H1 (cell line): Measurements from ENCODE around the gene TRAF3IP1. TPM values are rescaled to one million over a fixed set of nuclear protein-coding genes. Genes with fewer than 3 reads are reported as not detected.

Source experiments
- CTCF ChIA-PET: fragments of 300-600 bp; sonication (Branson Sonifier 250); formaldehyde crosslinking; loops from one replicate; lab custom pipeline; 2021; ENCODE audit not compliant: partially characterized antibody; lab: Charles Lee
- POLR2A ChIA-PET: fragments of 300-600 bp; sonication (Branson Sonifier 250); formaldehyde crosslinking; loops from one replicate; lab custom pipeline; 2021; ENCODE audit warnings: inconsistent platforms; ENCODE audit not compliant: partially characterized antibody; lab: Charles Lee
- DNase-seq, 2 experiments: peaks; one replicate each; pipeline versions ENCODE4 v3.0.0 to v3.0.0-alpha.2; 2010 to 2022; ENCODE audit warnings: low spot score in 2 of 2, low read depth in 1 of 2, mixed read lengths in 1 of 2
- FAIRE-seq: peaks from 2 replicates; lab custom pipeline; 2011; peaks lifted over from hg19 to GRCh38; lab: Jason Lieb, UNC
- H2AFZ ChIP-seq: 2 replicates; pipeline ENCODE4 v1.8.1; 2012; ENCODE audit warnings: low read length, inconsistent platforms
- H2AK5ac ChIP-seq: 2 replicates; pipeline ENCODE4 v1.6.1; 2013; ENCODE audit warnings: low read depth, low read length
- H2BK120ac ChIP-seq: replicated peaks from 2 replicates; pipeline ENCODE3; 2013; ENCODE audit warnings: low read depth, low read length, inconsistent platforms
- H2BK12ac ChIP-seq: 2 replicates; pipeline ENCODE4 v1.6.1; 2013; ENCODE audit warnings: low read depth, low read length
- H2BK15ac ChIP-seq: 2 replicates; pipeline ENCODE4 v1.6.1; 2013; ENCODE audit warnings: low read length
- H2BK20ac ChIP-seq: 2 replicates; pipeline ENCODE4 v1.6.1; 2013; ENCODE audit warnings: low read length
- H2BK5ac ChIP-seq: 2 replicates; pipeline ENCODE4 v1.6.1; 2013; ENCODE audit warnings: low read depth, low read length
- H3K14ac ChIP-seq: 2 replicates; pipeline ENCODE4 v1.6.1; 2013; ENCODE audit warnings: inconsistent platforms; ENCODE audit not compliant: insufficient read length
- H3K18ac ChIP-seq: 2 replicates; pipeline ENCODE4 v1.6.1; 2013; ENCODE audit warnings: low read length; ENCODE audit errors: extremely low read depth
- H3K23ac ChIP-seq: 2 replicates; pipeline ENCODE4 v1.6.1; 2013; ENCODE audit warnings: inconsistent platforms; ENCODE audit not compliant: insufficient read length
- H3K23me2 ChIP-seq: 2 replicates; pipeline ENCODE4 v1.6.1; 2013; ENCODE audit warnings: low read depth, low read length
- H3K27ac ChIP-seq: 2 replicates; pipeline ENCODE4 v1.6.1; 2011; ENCODE audit warnings: low read depth, low read length, inconsistent platforms
- H3K27me3 ChIP-seq, 4 experiments: replicated peaks in 1 of 4; 1 replicate in 1 of 4; 2 replicates in 3 of 4; pipeline versions ENCODE4 v1.6.1 to v1.8.1; 2011 to 2013; ENCODE audit warnings: low read length in 3 of 4, mild to moderate bottlenecking in 3 of 4, inconsistent platforms in 2 of 4, mixed read lengths in 2 of 4, moderate library complexity in 1 of 4; ENCODE audit not compliant: control insufficient read depth in 3 of 4, insufficient read depth in 3 of 4; ENCODE audit errors: extremely low read depth in 1 of 4
- H3K36me3 ChIP-seq, 4 experiments: 2 replicates each; pipeline versions ENCODE4 v1.6.1 to v1.8.1; 2011 to 2013; ENCODE audit warnings: mild to moderate bottlenecking in 4 of 4, low read length in 3 of 4, moderate library complexity in 2 of 4, control low read depth in 1 of 4, inconsistent platforms in 1 of 4; ENCODE audit not compliant: insufficient read depth in 4 of 4, control insufficient read depth in 2 of 4
- H3K4ac ChIP-seq: replicated peaks from 2 replicates; pipeline ENCODE3; 2013; ENCODE audit warnings: low read length, low read depth, mixed read lengths, inconsistent platforms; ENCODE audit not compliant: insufficient read length
- H3K4me1 ChIP-seq, 4 experiments: replicated peaks in 1 of 4; 1 replicate in 1 of 4; 2 replicates in 3 of 4; pipeline versions ENCODE4 v1.6.1 to v1.8.1; 2011 to 2013; ENCODE audit warnings: low read length in 3 of 4, inconsistent platforms in 2 of 4, mixed read lengths in 1 of 4; ENCODE audit not compliant: insufficient read depth in 4 of 4, control insufficient read depth in 3 of 4
- H3K4me2 ChIP-seq, 2 experiments: 2 replicates each; pipeline versions ENCODE4 v1.6.1 to v1.8.1; 2011 to 2013; ENCODE audit warnings: low read depth in 2 of 2, low read length in 2 of 2, control low read depth in 1 of 2, inconsistent platforms in 1 of 2, mild to moderate bottlenecking in 1 of 2; ENCODE audit not compliant: insufficient read depth in 1 of 2
- H3K4me3 ChIP-seq, 4 experiments: fragments of 200-600, 300-600 bp in 1 of 4; sonication (generic), shearing (Covaris generic), sonication (Bioruptor Twin) in 1 of 4; 2 replicates each; pipeline versions ENCODE4 v1.5.1 to v1.8.1; 2011 to 2016; ENCODE audit warnings: low read length in 4 of 4, low read depth in 3 of 4, control low read depth in 2 of 4, inconsistent platforms in 2 of 4, mild to moderate bottlenecking in 2 of 4, mixed read lengths in 1 of 4, moderate library complexity in 1 of 4; ENCODE audit not compliant: insufficient read depth in 2 of 4; ENCODE audit errors: extremely low read depth in 1 of 4
- H3K56ac ChIP-seq: replicated peaks from 2 replicates; pipeline ENCODE3; 2013; ENCODE audit warnings: low read depth, mild to moderate bottlenecking, mixed read lengths, low read length, inconsistent platforms; ENCODE audit not compliant: insufficient read length
- H3K79me1 ChIP-seq: 2 replicates; pipeline ENCODE4 v1.6.1; 2013; ENCODE audit warnings: low read depth, low read length, control low read depth
- H3K79me2 ChIP-seq, 2 experiments: 2 replicates each; pipeline versions ENCODE4 v1.6.1 to v1.8.1; 2012 to 2013; ENCODE audit warnings: low read length in 2 of 2, mild to moderate bottlenecking in 2 of 2, inconsistent platforms in 1 of 2; ENCODE audit not compliant: insufficient read depth in 2 of 2, control insufficient read depth in 1 of 2
- H3K9ac ChIP-seq, 4 experiments: replicated peaks in 1 of 4; 1 replicate in 1 of 4; 2 replicates in 3 of 4; pipeline versions ENCODE4 v1.6.1 to v1.8.1; 2011 to 2013; ENCODE audit warnings: low read depth in 3 of 4, low read length in 3 of 4, control low read depth in 2 of 4, mild to moderate bottlenecking in 2 of 4, moderate library complexity in 2 of 4, inconsistent platforms in 1 of 4; ENCODE audit errors: extremely low read depth in 1 of 4
- H3K9me3 ChIP-seq, 2 experiments: 2 replicates each; pipeline versions ENCODE4 v1.6.1 to v1.8.1; 2012 to 2013; ENCODE audit warnings: mild to moderate bottlenecking in 2 of 2, moderate library complexity in 2 of 2, control low read depth in 1 of 2, inconsistent platforms in 1 of 2, low read depth in 1 of 2, low read length in 1 of 2, mixed read lengths in 1 of 2; ENCODE audit not compliant: insufficient read depth in 2 of 2
- H4K20me1 ChIP-seq, 2 experiments: replicated peaks in 1 of 2; 2 replicates each; pipeline versions ENCODE3 to v1.8.1; 2011 to 2013; ENCODE audit warnings: inconsistent platforms in 2 of 2, low read length in 2 of 2, mild to moderate bottlenecking in 1 of 2; ENCODE audit not compliant: insufficient read depth in 2 of 2, control insufficient read depth in 1 of 2
- H4K5ac ChIP-seq: 2 replicates; pipeline ENCODE4 v1.6.1; 2013; ENCODE audit warnings: low read length, low read depth, mixed read lengths, inconsistent platforms; ENCODE audit not compliant: insufficient read length
- H4K8ac ChIP-seq: 2 replicates; pipeline ENCODE4 v1.8.0; 2013; ENCODE audit warnings: mild to moderate bottlenecking, moderate library complexity, low read length, inconsistent platforms; ENCODE audit not compliant: insufficient read depth; ENCODE audit errors: extremely low read depth
- H4K91ac ChIP-seq: replicated peaks from 2 replicates; pipeline ENCODE3; 2013; ENCODE audit warnings: low read length, mixed read lengths, inconsistent platforms; ENCODE audit not compliant: insufficient read length
- CHD1 ChIP-seq: IDR thresholded peaks from 2 replicates; pipeline ENCODE4 v1.6.1; 2012; ENCODE audit warnings: low read depth, low read length, improper control_type of control experiment
- EGR1 ChIP-seq: IDR thresholded peaks from 2 replicates; pipeline ENCODE4 v1.6.1; 2011; ENCODE audit warnings: low read depth, low read length, borderline replicate concordance
- MAFK ChIP-seq: IDR thresholded peaks from 2 replicates; pipeline ENCODE4 v1.6.1; 2012; ENCODE audit warnings: low read depth, mild to moderate bottlenecking, improper control_type of control experiment, low read length
- NRF1 ChIP-seq: IDR thresholded peaks from 2 replicates; pipeline ENCODE4 v1.6.1; 2011; ENCODE audit warnings: mild to moderate bottlenecking, low read depth, low read length, improper control_type of control experiment
- TEAD4 ChIP-seq: IDR thresholded peaks from 2 replicates; pipeline ENCODE4 v1.6.1; 2012; ENCODE audit warnings: low read depth, low read length, inconsistent platforms, mixed read lengths
- ZNF274 ChIP-seq: IDR thresholded peaks from 2 replicates; pipeline ENCODE4 v1.7.0; 2012; ENCODE audit warnings: low read length, borderline replicate concordance; ENCODE audit errors: extremely low read depth
- WGBS, 2 experiments: shearing (Covaris generic) in 1 of 2; methylation state at CpG; one replicate each; pipeline versions ENCODE4 v1.1.6 to v1.1.7; 2013 to 2015; ENCODE audit warnings: low lambda C conversion rate in 2 of 2, mixed read lengths in 2 of 2, inconsistent platforms in 1 of 2, low coverage in 1 of 2, missing lambda C conversion rate in 1 of 2; ENCODE audit not compliant: insufficient replicate concordance in 2 of 2, insufficient coverage in 1 of 2, insufficient read length in 1 of 2; ENCODE audit errors: extremely low coverage in 1 of 2, missing lambda C conversion rate in 1 of 2; 5-methylcytosine and 5-hydroxymethylcytosine counted together
- polyA plus RNA-seq, 7 experiments: library from polyadenylated mRNA; depleted of rRNA in 3 of 7; stranded (reverse) in 5 of 7; unstranded in 2 of 7; fragments of >200 nt in 5 of 7; fragments of 200-250 nt in 2 of 7; gene quantifications; 1 replicate in 5 of 7; 2 replicates in 1 of 7; 4 replicates in 1 of 7; pipeline versions ENCODE4 v1.2.1 to v1.2.3, GENCODE V29; 2011 to 2013; ENCODE audit warnings: missing spikeins in 2 of 7, mixed read lengths in 2 of 7
- total RNA-seq: library from RNA; stranded (reverse); fragmentation: NEBNext Ultra II Directional; extraction: Animal tissue kit (Norgen Biotek cat#: 25700); gene quantifications from 2 replicates; pipeline ENCODE4 v1.2.1, GENCODE V29; 2021
- TF ChIP-seq, protein P1 (sequence below): IDR thresholded peaks from 2 replicates; pipeline ENCODE4 v1.6.1; 2012; ENCODE audit warnings: inconsistent platforms
- TF ChIP-seq, protein P2 (sequence below): IDR thresholded peaks from 2 replicates; pipeline ENCODE4 v1.6.1; 2011; ENCODE audit warnings: low read length, improper control_type of control experiment
- TF ChIP-seq, protein P3 (sequence below): IDR thresholded peaks from 2 replicates; pipeline ENCODE4 v1.6.1; 2012; ENCODE audit warnings: low read length, inconsistent platforms
- TF ChIP-seq, protein P4 (sequence below): IDR thresholded peaks from 2 replicates; pipeline ENCODE4 v1.6.1; 2011; ENCODE audit warnings: low read depth, mild to moderate bottlenecking, low read length; ENCODE audit not compliant: insufficient read depth

Gene TRAF3IP1
- total and polyA plus RNA-seq, 2 of the 8 experiments (the other 6 are each of a cell fraction or from before 2014, with no cell fraction given), result 2.3 to 17.5 TPM

DNA sequence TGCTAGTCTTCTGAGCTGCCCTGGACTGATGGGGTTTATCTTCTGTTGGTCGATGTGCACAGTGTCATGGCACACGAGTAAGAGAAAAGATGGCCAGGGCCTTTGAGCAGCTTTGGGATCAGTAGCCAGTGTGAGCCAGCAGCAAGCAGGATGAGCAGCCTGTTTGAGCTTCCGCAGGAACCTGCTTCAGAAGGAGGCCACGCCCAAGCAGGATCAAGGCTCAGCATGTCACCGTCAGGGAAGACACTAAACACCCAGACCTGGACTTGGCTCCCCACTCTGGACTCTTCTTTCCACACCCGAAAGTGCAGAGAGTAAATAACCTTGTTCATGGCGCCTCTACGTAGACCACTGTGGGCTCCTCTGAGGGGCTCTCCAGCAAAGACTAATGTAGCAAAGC, 81.2 kb downstream of the TRAF3IP1 start:
- Histone ChIP-seq H3K79me1 (peaks cover 4% of the 10 kb centered on the region; the same call in 1 of the 2 replicates), H3K4ac (no peak overlapping the region), H3K56ac (no peak overlapping the region), H2BK5ac (no peak overlapping the region), H4K5ac (no peak overlapping the region), H2BK120ac (no peak overlapping the region), H2BK20ac (no peak overlapping the region), H3K4me3 (no peak overlapping the region), H3K4me2 (no peak overlapping the region), H3K27me3 (no peaks in the 10 kb centered on the region), H2BK15ac (no peak overlapping the region), H3K9me3 (no peaks in the 10 kb centered on the region), H4K91ac (no peak overlapping the region), H3K36me3 (no peaks in the 10 kb centered on the region), H4K20me1 (no peaks in the 10 kb centered on the region), H4K8ac (no peak overlapping the region), H3K23me2 (no peaks in the 10 kb centered on the region), H3K23ac (no peak overlapping the region), H3K18ac (no peak overlapping the region), H3K4me1 (peaks cover 0 to 12% (median 4%) of the 10 kb centered on the region in 4 experiments; a peak in 5 of 7 replicates), H2AFZ (no peak overlapping the region), H3K9ac (no peak overlapping the region), H2AK5ac (no peak overlapping the region), H3K79me2 (no peaks in the 10 kb centered on the region), H3K14ac (no peak overlapping the region), H2BK12ac (no peak overlapping the region), H3K27ac (no peak overlapping the region)
- ChIA-PET CTCF (interaction anchor here (1.0 to 1.4 kb wide), 2 partner anchors 10 to 31 kb away, joined by 4 to 5 read pairs; no protein-coding TSS in a partner anchor), POLR2A (no interaction called here)
- WGBS, 2 experiments, result 93% methylated on average over 8 of the region's 8 CpGs; no CpG with 5 or more reads in 1 of the 2 experiments
- FAIRE-seq, result no peak
- DNase-seq, result no peak
- TF ChIP-seq MAFK (no peak), NRF1 (no peak), TEAD4 (no peak), EGR1 (no peak), ZNF274 (no peak), CHD1 (no peak)
- TF ChIP-seq, protein P1, sequence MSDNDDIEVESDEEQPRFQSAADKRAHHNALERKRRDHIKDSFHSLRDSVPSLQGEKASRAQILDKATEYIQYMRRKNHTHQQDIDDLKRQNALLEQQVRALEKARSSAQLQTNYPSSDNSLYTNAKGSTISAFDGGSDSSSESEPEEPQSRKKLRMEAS, result no peak
- TF ChIP-seq, protein P2, sequence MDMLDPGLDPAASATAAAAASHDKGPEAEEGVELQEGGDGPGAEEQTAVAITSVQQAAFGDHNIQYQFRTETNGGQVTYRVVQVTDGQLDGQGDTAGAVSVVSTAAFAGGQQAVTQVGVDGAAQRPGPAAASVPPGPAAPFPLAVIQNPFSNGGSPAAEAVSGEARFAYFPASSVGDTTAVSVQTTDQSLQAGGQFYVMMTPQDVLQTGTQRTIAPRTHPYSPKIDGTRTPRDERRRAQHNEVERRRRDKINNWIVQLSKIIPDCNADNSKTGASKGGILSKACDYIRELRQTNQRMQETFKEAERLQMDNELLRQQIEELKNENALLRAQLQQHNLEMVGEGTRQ, result no peak
- TF ChIP-seq, protein P3, sequence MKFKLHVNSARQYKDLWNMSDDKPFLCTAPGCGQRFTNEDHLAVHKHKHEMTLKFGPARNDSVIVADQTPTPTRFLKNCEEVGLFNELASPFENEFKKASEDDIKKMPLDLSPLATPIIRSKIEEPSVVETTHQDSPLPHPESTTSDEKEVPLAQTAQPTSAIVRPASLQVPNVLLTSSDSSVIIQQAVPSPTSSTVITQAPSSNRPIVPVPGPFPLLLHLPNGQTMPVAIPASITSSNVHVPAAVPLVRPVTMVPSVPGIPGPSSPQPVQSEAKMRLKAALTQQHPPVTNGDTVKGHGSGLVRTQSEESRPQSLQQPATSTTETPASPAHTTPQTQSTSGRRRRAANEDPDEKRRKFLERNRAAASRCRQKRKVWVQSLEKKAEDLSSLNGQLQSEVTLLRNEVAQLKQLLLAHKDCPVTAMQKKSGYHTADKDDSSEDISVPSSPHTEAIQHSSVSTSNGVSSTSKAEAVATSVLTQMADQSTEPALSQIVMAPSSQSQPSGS, result no peak
- TF ChIP-seq, protein P4, sequence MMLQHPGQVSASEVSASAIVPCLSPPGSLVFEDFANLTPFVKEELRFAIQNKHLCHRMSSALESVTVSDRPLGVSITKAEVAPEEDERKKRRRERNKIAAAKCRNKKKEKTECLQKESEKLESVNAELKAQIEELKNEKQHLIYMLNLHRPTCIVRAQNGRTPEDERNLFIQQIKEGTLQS, result no peak
